ENCODE results near the gene LCOR.

- TF ChIP-seq CTCF (conservative IDR thresholded peaks at IDR 0.05; ENCODE audit: low read depth, low read length): no peak
- TF ChIP-seq EZH2 (IDR thresholded peaks at IDR 0.05; ENCODE audit: low read length, unreplicated experiment): no peak
Observed at GRCh38 chr10:97004591-97004990, 172.5 kb downstream of the LCOR start.

Measured in PC-3 (cell line).